ENCODE results near the gene SUGCT.
"Not testable (repeated sequence)": the region's sequence is repeated elsewhere in the genome, so short reads cannot be mapped to it uniquely, and the experiment has no call there.

Gene SUGCT

GRCh38 chr7:40248681-40249080, 113.9 kb downstream of the SUGCT start:
- H3F3A ChIP-seq (ENCODE audit: low read depth), result no peaks in the 10 kb centered on the region
- no peaks in the 10 kb centered on the region for H3K27me3 ChIP-seq (ENCODE audit: insufficient read depth, low read length, poor library complexity, severe bottlenecking)
- H3K9me2 ChIP-seq (replicated peaks; ENCODE audit: low read depth, low read length), result no peaks in the 10 kb centered on the region
- no peak overlapping the region for H3K9ac ChIP-seq (ENCODE audit: low read depth, low read length, poor library complexity, severe bottlenecking)
- H3K4me1 ChIP-seq (ENCODE audit: insufficient read depth, low read length, poor library complexity, severe bottlenecking), result no peaks in the 10 kb centered on the region
- H3K9me3 ChIP-seq (ENCODE audit: insufficient read depth, low read depth, low read length), result no peaks in the 10 kb centered on the region
- H3K4me3 ChIP-seq (ENCODE audit: low read length, poor library complexity, severe bottlenecking), result no peak overlapping the region
- H3K4me2 ChIP-seq (ENCODE audit: low read depth, low read length, poor library complexity, severe bottlenecking), result no peak overlapping the region
- no peaks in the 10 kb centered on the region for H3K36me3 ChIP-seq (ENCODE audit: insufficient read depth, low read length)
- H3K79me2 ChIP-seq (ENCODE audit: insufficient read depth, low read length), result no peaks in the 10 kb centered on the region
- no peak for TF ChIP-seq CTCF (conservative IDR thresholded peaks at IDR 0.05; ENCODE audit: low read length)
- no peak for TF ChIP-seq EZH2phosphoT487 (IDR thresholded peaks at IDR 0.05; ENCODE audit: borderline replicate concordance)
- no peaks in the 10 kb centered on the region for H4K20me1 ChIP-seq (ENCODE audit: insufficient read depth, low read length, poor library complexity, severe bottlenecking)
- H2AFZ ChIP-seq (ENCODE audit: low read length), result no peak overlapping the region

- not testable (repeated sequence) for H3K9me2 ChIP-seq (replicated peaks; ENCODE audit: low read depth, low read length); H4K20me1 ChIP-seq (ENCODE audit: insufficient read depth, low read length, poor library complexity, severe bottlenecking); H3K9me3 ChIP-seq (ENCODE audit: insufficient read depth, low read depth, low read length); H3K79me2 ChIP-seq (ENCODE audit: insufficient read depth, low read length); H3K9ac ChIP-seq (ENCODE audit: low read depth, low read length, poor library complexity, severe bottlenecking); H3K4me2 ChIP-seq (ENCODE audit: low read depth, low read length, poor library complexity, severe bottlenecking); H3F3A ChIP-seq (ENCODE audit: low read depth); H3K27me3 ChIP-seq (ENCODE audit: insufficient read depth, low read length, poor library complexity, severe bottlenecking); H3K36me3 ChIP-seq (ENCODE audit: insufficient read depth, low read length); H2AFZ ChIP-seq (ENCODE audit: low read length); H3K4me3 ChIP-seq (ENCODE audit: low read length, poor library complexity, severe bottlenecking); H3K4me1 ChIP-seq (ENCODE audit: insufficient read depth, low read length, poor library complexity, severe bottlenecking)
Observed at GRCh38 chr7:40253444-40253843, 118.6 kb downstream of the SUGCT start.

GRCh38 chr7:40263752-40264390, 129.1 kb downstream of the SUGCT start:
- Histone ChIP-seq H4K20me1 (ENCODE audit: insufficient read depth, low read length, poor library complexity, severe bottlenecking) (no peaks in the 10 kb centered on the region), H2AFZ (ENCODE audit: low read length) (no peak overlapping the region), H3K4me2 (ENCODE audit: low read depth, low read length, poor library complexity, severe bottlenecking) (no peak overlapping the region), H3K36me3 (ENCODE audit: insufficient read depth, low read length) (no peaks in the 10 kb centered on the region), H3K27me3 (ENCODE audit: insufficient read depth, low read length, poor library complexity, severe bottlenecking) (no peaks in the 10 kb centered on the region), H3F3A (ENCODE audit: low read depth) (no peaks in the 10 kb centered on the region), H3K79me2 (ENCODE audit: insufficient read depth, low read length) (no peaks in the 10 kb centered on the region), H3K4me3 (ENCODE audit: low read length, poor library complexity, severe bottlenecking) (no peak overlapping the region), H3K4me1 (ENCODE audit: insufficient read depth, low read length, poor library complexity, severe bottlenecking) (no peaks in the 10 kb centered on the region), H3K9me3 (ENCODE audit: insufficient read depth, low read depth, low read length) (no peaks in the 10 kb centered on the region), H3K9me2 (replicated peaks; ENCODE audit: low read depth, low read length) (no peaks in the 10 kb centered on the region), H3K9ac (ENCODE audit: low read depth, low read length, poor library complexity, severe bottlenecking) (no peak overlapping the region)
- no peak for TF ChIP-seq EZH2phosphoT487 (IDR thresholded peaks at IDR 0.05; ENCODE audit: borderline replicate concordance)
- no peak for TF ChIP-seq CTCF (conservative IDR thresholded peaks at IDR 0.05; ENCODE audit: low read length)

GRCh38 chr7:40267583-40267982, 132.8 kb downstream of the SUGCT start:
- H3K9ac ChIP-seq (ENCODE audit: low read depth, low read length, poor library complexity, severe bottlenecking), result no peak overlapping the region
- no peaks in the 10 kb centered on the region for H3K27me3 ChIP-seq (ENCODE audit: insufficient read depth, low read length, poor library complexity, severe bottlenecking)
- no peaks in the 10 kb centered on the region for H3F3A ChIP-seq (ENCODE audit: low read depth)
- H3K9me2 ChIP-seq (replicated peaks; ENCODE audit: low read depth, low read length), result no peaks in the 10 kb centered on the region
- no peaks in the 10 kb centered on the region for H4K20me1 ChIP-seq (ENCODE audit: insufficient read depth, low read length, poor library complexity, severe bottlenecking)
- H3K79me2 ChIP-seq (ENCODE audit: insufficient read depth, low read length), result no peaks in the 10 kb centered on the region
- TF ChIP-seq CTCF (conservative IDR thresholded peaks at IDR 0.05; ENCODE audit: low read length) (no peak), EZH2phosphoT487 (IDR thresholded peaks at IDR 0.05; ENCODE audit: borderline replicate concordance) (no peak)
- H3K4me1 ChIP-seq (ENCODE audit: insufficient read depth, low read length, poor library complexity, severe bottlenecking), result no peaks in the 10 kb centered on the region
- no peaks in the 10 kb centered on the region for H3K36me3 ChIP-seq (ENCODE audit: insufficient read depth, low read length)
- H3K4me2 ChIP-seq (ENCODE audit: low read depth, low read length, poor library complexity, severe bottlenecking), result no peak overlapping the region
- no peak overlapping the region for H2AFZ ChIP-seq (ENCODE audit: low read length)
- H3K9me3 ChIP-seq (ENCODE audit: insufficient read depth, low read depth, low read length), result no peaks in the 10 kb centered on the region
- H3K4me3 ChIP-seq (ENCODE audit: low read length, poor library complexity, severe bottlenecking), result no peak overlapping the region

DNA sequence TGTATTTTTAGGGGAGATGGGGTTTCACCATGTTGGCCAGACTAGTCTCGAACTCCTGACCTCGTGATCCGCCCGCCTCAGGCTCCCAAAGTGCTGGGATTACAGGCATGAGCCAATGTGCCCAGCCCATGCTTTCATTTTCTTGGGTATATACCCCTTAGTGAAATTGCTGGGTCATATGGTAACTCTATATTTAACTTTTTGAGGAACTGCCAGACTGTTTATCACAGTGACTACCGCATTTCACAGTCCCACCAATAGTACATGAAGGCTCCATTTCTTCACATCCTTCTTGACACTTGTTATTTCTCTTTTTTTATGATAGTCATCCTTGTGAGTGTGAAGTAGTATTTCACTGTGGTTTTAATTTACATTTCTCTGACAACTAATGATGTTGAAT, 134.0 kb downstream of the SUGCT start:
- H3K27me3 ChIP-seq (ENCODE audit: insufficient read depth, low read length, poor library complexity, severe bottlenecking); H3K9me3 ChIP-seq (ENCODE audit: insufficient read depth, low read depth, low read length); H3K4me1 ChIP-seq (ENCODE audit: insufficient read depth, low read length, poor library complexity, severe bottlenecking); H2AFZ ChIP-seq (ENCODE audit: low read length); H3K9ac ChIP-seq (ENCODE audit: low read depth, low read length, poor library complexity, severe bottlenecking); H3K9me2 ChIP-seq (replicated peaks; ENCODE audit: low read depth, low read length); H3K79me2 ChIP-seq (ENCODE audit: insufficient read depth, low read length); H3F3A ChIP-seq (ENCODE audit: low read depth); H3K4me2 ChIP-seq (ENCODE audit: low read depth, low read length, poor library complexity, severe bottlenecking); H3K4me3 ChIP-seq (ENCODE audit: low read length, poor library complexity, severe bottlenecking); H3K36me3 ChIP-seq (ENCODE audit: insufficient read depth, low read length); H4K20me1 ChIP-seq (ENCODE audit: insufficient read depth, low read length, poor library complexity, severe bottlenecking): not testable (repeated sequence)
